ENCODE measurements around the gene CEL. TPM values are rescaled to one million over a fixed set of nuclear protein-coding genes. Genes with fewer than 3 reads are reported as not detected.

CEL gene
- total RNA-seq, 1 experiment from 2014 or later, result 3.6 TPM

DNA sequence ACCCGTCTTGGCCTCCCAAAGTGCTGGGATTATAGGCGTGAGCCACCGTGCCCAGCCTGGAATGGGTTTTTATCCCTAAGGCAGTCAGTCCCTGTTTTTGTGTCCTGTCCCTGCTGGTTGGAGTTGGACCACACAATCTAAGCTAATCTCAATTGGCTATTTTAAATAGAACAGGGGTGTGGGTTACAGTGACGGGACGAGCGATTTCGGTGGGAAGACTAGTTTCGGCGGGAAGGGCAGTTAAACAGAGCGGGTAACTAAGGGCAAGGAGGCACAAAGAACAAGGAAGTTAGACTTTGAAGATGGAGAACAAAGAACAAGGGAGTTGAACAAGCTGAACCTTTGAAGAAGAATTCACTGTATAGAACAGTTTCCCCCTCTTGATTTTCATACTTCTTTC, 29.6 kb upstream of the CEL start:
- Histone ChIP-seq H3K27me3 (ENCODE audit: insufficient read depth, low read length) (no peaks in the 10 kb centered on the region), H3K56ac (ENCODE audit: insufficient read length, low read depth, low read length) (no peak overlapping the region), H3K9me3 (ENCODE audit: control insufficient read depth, low read depth, low read length) (no peaks in the 10 kb centered on the region), H3K79me1 (ENCODE audit: insufficient read depth, low read depth, low read length, poor library complexity, severe bottlenecking) (peaks cover 8% of the 10 kb centered on the region), H3K79me2 (ENCODE audit: insufficient read depth, low read length) (peaks cover 25% of the 10 kb centered on the region; the same call in 1 of the 2 replicates), H3T11ph (ENCODE audit: low read length) (no peak overlapping the region), H4K5ac (ENCODE audit: insufficient read length, low read depth, low read length) (no peak overlapping the region), H2BK15ac (ENCODE audit: low read depth, low read length) (no peak overlapping the region), H3K18ac (ENCODE audit: insufficient read length, low read depth, low read length) (no peak overlapping the region), H4K20me1 (ENCODE audit: control insufficient read depth, insufficient read depth, insufficient read length) (no peaks in the 10 kb centered on the region), H2AK5ac (ENCODE audit: insufficient read length, low read length) (no peak overlapping the region), H2BK5ac (ENCODE audit: insufficient read length, low read length) (no peak overlapping the region), H3K4ac (ENCODE audit: low read depth, low read length) (no peak overlapping the region), H3K14ac (ENCODE audit: insufficient read depth, low read length) (no peak overlapping the region), H2BK20ac (ENCODE audit: low read depth, low read length, poor library complexity, severe bottlenecking) (no peak overlapping the region), H3K9ac (ENCODE audit: extremely low read depth, insufficient read length, low read length) (no peak overlapping the region), H2BK12ac (ENCODE audit: insufficient read length, low read depth, low read length) (no peak overlapping the region), H4K8ac (replicated peaks; ENCODE audit: insufficient read length, low read depth, low read length) (no peak overlapping the region), H4K91ac (ENCODE audit: insufficient read length, low read depth, low read length) (no peak overlapping the region), H3K23me2 (ENCODE audit: insufficient read length, low read depth, low read length, poor library complexity, severe bottlenecking) (peaks cover 4% of the 10 kb centered on the region), H3K27ac (ENCODE audit: insufficient read length, low read depth, low read length) (no peak overlapping the region), H2AFZ (ENCODE audit: low read length) (no peak overlapping the region), H3K4me1 (ENCODE audit: insufficient read depth, low read length) (no peaks in the 10 kb centered on the region; the same call in 1 of the 2 replicates), H2BK120ac (ENCODE audit: low read depth, low read length, poor library complexity, severe bottlenecking) (no peak overlapping the region), H3K23ac (ENCODE audit: insufficient read length, low read depth, low read length) (no peak overlapping the region), H3K4me2 (ENCODE audit: insufficient read depth, insufficient read length, low read length) (peak overlapping the region; percentile 48)
- WGBS (ENCODE audit: extremely low coverage, insufficient read length, low lambda C conversion rate), result no CpG with 5 or more reads among the region's 10 CpGs
- Mint-ChIP-seq H3K27me3 (ENCODE audit: low read depth) (peaks cover 3% of the 10 kb centered on the region), H3K4me1 (peaks cover 17 to 18% of the 10 kb centered on the region in 2 experiments), H3K4me3 (peak overlapping the region; percentile 93 to 99), H3K27ac (no peak overlapping the region), H3K9me3 (peaks cover 2 to 6% of the 10 kb centered on the region in 2 experiments; a peak in 3 of 5 replicates), H3K36me3 (ENCODE audit: insufficient read depth in 1 of 3, low read depth in 3 of 3) (peaks cover 5 to 12% (median 8%) of the 10 kb centered on the region in 3 experiments; a peak in 5 of 7 replicates)
- DNase-seq, result no peak
- TF ChIP-seq, protein P1, sequence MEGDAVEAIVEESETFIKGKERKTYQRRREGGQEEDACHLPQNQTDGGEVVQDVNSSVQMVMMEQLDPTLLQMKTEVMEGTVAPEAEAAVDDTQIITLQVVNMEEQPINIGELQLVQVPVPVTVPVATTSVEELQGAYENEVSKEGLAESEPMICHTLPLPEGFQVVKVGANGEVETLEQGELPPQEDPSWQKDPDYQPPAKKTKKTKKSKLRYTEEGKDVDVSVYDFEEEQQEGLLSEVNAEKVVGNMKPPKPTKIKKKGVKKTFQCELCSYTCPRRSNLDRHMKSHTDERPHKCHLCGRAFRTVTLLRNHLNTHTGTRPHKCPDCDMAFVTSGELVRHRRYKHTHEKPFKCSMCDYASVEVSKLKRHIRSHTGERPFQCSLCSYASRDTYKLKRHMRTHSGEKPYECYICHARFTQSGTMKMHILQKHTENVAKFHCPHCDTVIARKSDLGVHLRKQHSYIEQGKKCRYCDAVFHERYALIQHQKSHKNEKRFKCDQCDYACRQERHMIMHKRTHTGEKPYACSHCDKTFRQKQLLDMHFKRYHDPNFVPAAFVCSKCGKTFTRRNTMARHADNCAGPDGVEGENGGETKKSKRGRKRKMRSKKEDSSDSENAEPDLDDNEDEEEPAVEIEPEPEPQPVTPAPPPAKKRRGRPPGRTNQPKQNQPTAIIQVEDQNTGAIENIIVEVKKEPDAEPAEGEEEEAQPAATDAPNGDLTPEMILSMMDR (conservative IDR thresholded peaks at IDR 0.05), result no peak
